GM18517 (cell line): ENCODE results near the gene UNC80.

Experiments used
- ATAC-seq: cut with Tn5 transposase; IDR thresholded peaks from one replicate; pipeline ENCODE4 v1.9.1; 2021; ENCODE audit warnings: mild to moderate bottlenecking, moderate library complexity; ENCODE audit not compliant: unreplicated experiment

The UNC80 gene

GRCh38 chr2:209809256-209809655 lies 37.6 kb downstream of the UNC80 start:
- ATAC-seq = no peak

- ATAC-seq = no peak
Observed at GRCh38 chr2:209817844-209818271, 46.2 kb downstream of the UNC80 start.

GRCh38 chr2:209818939-209819338 lies 47.3 kb downstream of the UNC80 start:
- ATAC-seq = no peak

- ATAC-seq = no peak
Observed at GRCh38 chr2:209821806-209822205, 50.2 kb downstream of the UNC80 start.

GRCh38 chr2:209823484-209823883 lies 51.9 kb downstream of the UNC80 start:
- ATAC-seq = no peak

GRCh38 chr2:209824391-209824790 lies 52.8 kb downstream of the UNC80 start:
- ATAC-seq = no peak

GRCh38 chr2:209830722-209831465 lies 59.3 kb downstream of the UNC80 start:
- no peak for ATAC-seq

- no peak for ATAC-seq
Observed at GRCh38 chr2:209834767-209835166, 63.1 kb downstream of the UNC80 start.

- ATAC-seq = no peak
Observed at GRCh38 chr2:209840434-209840833, 68.8 kb downstream of the UNC80 start.

GRCh38 chr2:209845666-209846065 lies 74.0 kb downstream of the UNC80 start:
- no peak for ATAC-seq

- no peak for ATAC-seq
Observed at GRCh38 chr2:209864716-209865295, 93.2 kb downstream of the UNC80 start.

- no peak for ATAC-seq
Observed at GRCh38 chr2:209868271-209868994, 96.8 kb downstream of the UNC80 start.

- ATAC-seq = no peak
Observed at GRCh38 chr2:209870067-209870466, 98.4 kb downstream of the UNC80 start.

- ATAC-seq = no peak
Observed at GRCh38 chr2:209872675-209873074, 101.0 kb downstream of the UNC80 start.

GRCh38 chr2:209875270-209875669 lies 103.6 kb downstream of the UNC80 start:
- no peak for ATAC-seq

GRCh38 chr2:209876211-209876610 lies 104.6 kb downstream of the UNC80 start:
- no peak for ATAC-seq

- no peak for ATAC-seq
Observed at GRCh38 chr2:209878701-209879100, 107.1 kb downstream of the UNC80 start.

GRCh38 chr2:209900638-209901037 lies 129.0 kb downstream of the UNC80 start:
- no peak for ATAC-seq

GRCh38 chr2:209901172-209901571 lies 129.5 kb downstream of the UNC80 start:
- no peak for ATAC-seq

GRCh38 chr2:209905691-209906090 lies 134.1 kb downstream of the UNC80 start:
- ATAC-seq = no peak

GRCh38 chr2:209907746-209908145 lies 136.1 kb downstream of the UNC80 start:
- no peak for ATAC-seq

- no peak for ATAC-seq
Observed at GRCh38 chr2:209908511-209908910, 136.9 kb downstream of the UNC80 start.
